HCEC 1CT (cell line): ENCODE data around the gene NKAIN4.
"Not testable (repeated sequence)": the region's sequence is repeated elsewhere in the genome, so short reads cannot be mapped to it uniquely, and the experiment has no call there.

ENCODE experiments used
- DNase-seq: peaks from one replicate; pipeline ENCODE4 v3.0.0-alpha.2; 2017

The NKAIN4 gene

GRCh38 chr20:63254606-63255384, 532 bp upstream of the NKAIN4 start:
- no peak for DNase-seq

DNA sequence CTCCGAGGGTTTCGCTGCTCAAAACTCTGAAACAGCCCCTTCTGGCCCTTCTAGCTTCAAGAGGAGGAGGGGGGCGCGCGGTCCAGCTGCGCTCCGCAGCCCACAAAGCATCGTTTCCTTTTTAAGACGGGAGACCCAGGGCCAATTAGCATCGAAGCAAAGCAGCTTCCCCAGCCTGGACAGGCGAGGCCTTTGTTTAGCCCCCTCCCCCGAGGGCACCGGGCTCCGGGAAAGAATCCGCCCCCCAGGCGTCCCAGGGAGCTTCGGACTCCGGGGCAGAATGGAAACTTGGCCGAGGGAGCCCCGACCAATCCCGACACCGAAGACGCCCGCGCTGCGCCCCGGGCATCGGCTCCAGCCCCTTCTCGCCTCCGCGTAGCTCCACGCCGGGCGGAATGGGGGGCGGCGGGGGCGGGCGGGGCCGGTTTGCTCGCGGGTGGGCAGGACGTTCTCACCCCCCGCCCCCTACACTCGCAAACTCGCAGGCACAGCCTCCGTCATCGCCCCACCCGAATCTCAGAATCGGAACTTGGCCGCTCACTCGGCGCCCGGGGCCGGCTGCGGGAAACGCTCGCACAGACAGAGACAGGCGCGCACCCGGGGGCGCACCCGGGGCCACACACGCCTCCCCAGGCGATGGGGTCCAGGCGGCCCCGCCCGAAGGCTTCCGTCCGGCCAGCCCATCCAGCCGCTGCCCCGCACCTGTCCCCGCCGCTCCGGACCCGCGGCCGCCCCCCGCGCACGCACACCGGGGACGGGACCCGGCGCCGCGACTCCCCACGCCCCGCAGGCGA, 628 bp downstream of the NKAIN4 start:
- no peak for DNase-seq

- DNase-seq = no peak
Measured at GRCh38 chr20:63253065-63253437, 1.2 kb downstream of the NKAIN4 start.

- DNase-seq = no peak
Measured at GRCh38 chr20:63252284-63252711, 2.0 kb downstream of the NKAIN4 start.

- DNase-seq = not testable (repeated sequence)
Measured at GRCh38 chr20:63251350-63251749, 2.9 kb downstream of the NKAIN4 start.

- no peak for DNase-seq
Measured at GRCh38 chr20:63249891-63250290, 4.4 kb downstream of the NKAIN4 start.

GRCh38 chr20:63248835-63249591, 5.2 kb downstream of the NKAIN4 start:
- no peak for DNase-seq

- DNase-seq = no peak
Measured at GRCh38 chr20:63247671-63248228, 6.5 kb downstream of the NKAIN4 start.

GRCh38 chr20:63246490-63247288, 7.6 kb downstream of the NKAIN4 start:
- no peak for DNase-seq

- DNase-seq = no peak
Measured at GRCh38 chr20:63244468-63244867, 9.8 kb downstream of the NKAIN4 start.

- DNase-seq = no peak
Measured at GRCh38 chr20:63243604-63244247, 10.5 kb downstream of the NKAIN4 start.

DNA sequence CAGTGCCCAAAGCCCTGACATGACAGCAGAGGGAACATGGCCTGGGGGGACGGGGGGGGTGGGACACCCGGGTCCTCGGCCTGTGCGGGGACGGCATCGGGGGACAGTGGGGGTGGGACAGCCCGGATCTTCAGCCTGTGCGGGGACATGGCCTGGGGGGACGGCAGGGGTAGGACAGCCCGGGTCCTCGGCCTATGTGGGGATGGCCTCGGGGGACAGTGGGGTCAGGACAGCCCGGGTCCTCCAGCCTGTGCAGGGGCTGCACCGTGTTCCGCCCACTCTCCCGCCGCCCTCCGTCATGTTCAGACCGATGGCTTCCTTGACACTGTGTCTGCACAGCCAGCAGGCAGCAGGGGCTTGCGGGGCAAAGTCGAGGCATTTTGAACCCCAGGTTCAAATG, 11.5 kb downstream of the NKAIN4 start:
- no peak for DNase-seq

DNA sequence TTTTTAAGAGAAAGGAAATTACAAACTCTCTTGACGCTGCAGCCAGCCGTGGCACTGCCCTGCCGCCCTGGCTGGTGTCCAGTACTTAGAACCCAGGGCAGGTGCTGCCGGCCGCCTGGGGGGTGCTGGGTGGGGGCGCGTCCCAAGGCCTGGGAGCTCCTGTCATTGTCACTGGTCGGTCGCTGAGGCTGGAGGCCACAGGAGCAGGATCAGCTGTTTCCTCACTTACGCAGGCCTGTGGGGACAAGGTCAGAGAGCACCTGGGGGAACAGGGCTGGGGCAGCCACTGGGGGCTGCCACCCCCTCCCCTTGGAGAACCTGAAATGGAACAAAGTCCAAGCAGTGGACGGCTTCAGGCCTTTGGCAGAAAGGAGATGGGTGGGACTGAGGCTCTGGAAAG, 13.0 kb downstream of the NKAIN4 start:
- no peak for DNase-seq

DNA sequence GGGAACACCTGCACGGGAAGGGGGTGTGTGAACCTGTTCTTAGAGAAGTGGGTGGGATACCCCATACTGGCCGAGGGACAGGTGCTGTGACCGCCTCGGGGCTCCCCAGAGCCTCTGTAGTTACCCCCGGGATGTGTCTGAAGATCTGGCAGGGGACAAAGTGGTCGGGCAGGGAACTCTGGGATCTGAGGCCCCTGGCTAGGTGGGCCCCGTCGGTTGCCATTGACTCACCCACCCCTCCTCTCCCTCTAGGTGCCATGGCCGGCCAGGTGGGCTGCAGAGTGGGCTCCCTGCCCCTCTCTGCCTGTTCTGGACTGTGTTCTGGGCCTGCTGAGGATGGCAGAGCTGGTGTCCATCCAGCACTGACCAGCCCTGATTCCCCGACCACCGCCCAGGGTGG, 14.3 kb downstream of the NKAIN4 start:
- no peak for DNase-seq

- no peak for DNase-seq
Measured at GRCh38 chr20:63239431-63239830, 14.8 kb downstream of the NKAIN4 start.

DNA sequence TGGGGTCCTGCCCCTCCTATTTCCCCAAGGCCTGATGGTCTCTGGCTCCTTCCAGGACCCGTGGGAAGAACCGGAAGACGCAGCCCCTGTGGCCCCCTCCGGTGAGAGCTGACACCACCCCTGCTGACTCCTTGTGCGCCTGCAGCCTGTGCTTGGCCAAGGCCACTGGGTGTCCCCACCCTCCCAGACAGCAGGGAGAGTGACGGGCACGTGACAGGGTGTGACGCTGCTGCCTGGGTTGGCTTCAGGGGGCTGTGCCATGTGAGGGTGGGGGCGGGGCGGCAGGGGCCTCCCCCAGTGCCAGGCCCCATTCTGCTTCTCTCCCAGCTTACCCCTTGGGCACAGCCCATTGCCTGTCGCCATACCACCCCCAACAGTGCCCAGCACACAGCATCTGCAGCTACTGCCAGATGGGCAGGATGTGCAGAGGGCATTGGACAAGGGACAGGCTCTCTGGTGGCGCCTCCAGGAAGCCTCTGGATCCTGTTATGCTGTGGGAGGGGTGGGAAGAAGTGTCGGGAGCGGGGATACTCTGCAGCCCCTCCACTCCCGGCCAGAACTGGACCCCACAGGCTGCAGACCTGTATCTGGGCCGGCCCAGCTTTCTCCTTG, 15.6 kb downstream of the NKAIN4 start:
- DNase-seq = no peak

GRCh38 chr20:63238031-63238430, 16.2 kb downstream of the NKAIN4 start:
- DNase-seq = no peak

DNA sequence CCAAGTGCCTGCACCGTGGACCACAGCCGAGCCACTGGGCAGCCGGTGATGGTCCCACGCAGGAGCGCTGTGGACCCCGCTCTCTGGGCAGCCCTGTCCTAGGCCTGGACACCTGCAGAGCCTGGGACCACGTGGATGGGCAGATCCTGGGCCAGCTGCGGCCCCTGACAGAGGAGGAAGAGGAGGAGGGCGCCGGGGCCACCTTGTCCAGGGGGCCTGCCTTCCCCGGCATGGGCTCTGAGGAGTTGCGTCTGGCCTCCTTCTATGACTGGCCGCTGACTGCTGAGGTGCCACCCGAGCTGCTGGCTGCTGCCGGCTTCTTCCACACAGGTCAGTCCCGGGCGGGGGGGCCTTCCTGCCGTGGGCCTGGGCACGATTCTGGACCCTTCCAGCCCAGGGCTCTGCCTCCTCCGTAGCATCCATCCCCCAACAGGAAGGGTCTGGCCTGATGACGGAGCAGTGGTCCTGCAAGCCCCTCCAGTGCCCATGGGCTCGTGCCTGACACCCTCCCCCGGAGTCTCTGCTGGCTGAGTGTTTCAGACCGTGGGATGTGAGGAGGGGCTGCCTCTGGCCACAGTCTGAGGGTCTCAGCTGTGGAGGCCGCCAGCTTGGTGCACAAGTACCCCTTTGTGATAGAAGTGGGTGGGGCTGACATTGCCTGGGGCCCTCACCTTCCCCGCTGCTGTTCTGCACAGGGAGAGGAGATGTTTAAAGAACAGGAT, 18.0 kb downstream of the NKAIN4 start:
- DNase-seq = no peak

- DNase-seq = no peak
Measured at GRCh38 chr20:63235399-63235983, 18.8 kb downstream of the NKAIN4 start, which contains the start of gene BIRC7. Gene BIRC7, plus strand, starts transcription at chr20:63235905. Its CDS starts 192 bp downstream, at chr20:63236097.
